Kidney (tissue), 14 donors: ENCODE data around the gene HEG1. TPM values are rescaled to one million over a fixed set of nuclear protein-coding genes. Genes with fewer than 3 reads are reported as not detected.

Experiments
- DNase-seq, 5 donors: peaks; one replicate each; pipeline ENCODE4 v3.0.0-alpha.2; 2013 to 2020
- FAIRE-seq: peaks from 2 replicates; lab custom pipeline; 2012; peaks lifted over from hg19 to GRCh38; lab: Jason Lieb, UNC
- H3K27ac ChIP-seq, 2 donors: one replicate each; pipeline ENCODE4 v1.7.0; 2013; ENCODE audit warnings: low read depth in 2 of 2, low read length in 2 of 2, inconsistent platforms in 1 of 2
- H3K27me3 ChIP-seq: one replicate; pipeline ENCODE4 v1.7.1; 2013; ENCODE audit warnings: low read length, inconsistent platforms; ENCODE audit not compliant: control insufficient read depth, insufficient read depth
- H3K36me3 ChIP-seq, 3 donors: one replicate each; pipeline versions ENCODE4 v1.7.0 to v1.7.1; 2013; ENCODE audit warnings: low read length in 3 of 3, control low read depth in 1 of 3, inconsistent platforms in 1 of 3; ENCODE audit not compliant: insufficient read depth in 3 of 3, control insufficient read depth in 2 of 3
- H3K4me1 ChIP-seq, 3 donors: one replicate each; pipeline versions ENCODE4 v1.7.0 to v1.7.1; 2013; ENCODE audit warnings: low read length in 3 of 3, inconsistent platforms in 1 of 3, low read depth in 1 of 3; ENCODE audit not compliant: control insufficient read depth in 2 of 3, insufficient read depth in 2 of 3
- H3K4me3 ChIP-seq, 3 donors: one replicate each; pipeline versions ENCODE4 v1.7.0 to v1.8.1; 2013; ENCODE audit warnings: low read length in 3 of 3, control low read depth in 1 of 3, inconsistent platforms in 1 of 3
- H3K9ac ChIP-seq, 3 donors: one replicate each; pipeline versions ENCODE4 v1.7.0 to v1.7.1; 2013; ENCODE audit warnings: low read length in 3 of 3, control low read depth in 1 of 3, inconsistent platforms in 1 of 3
- H3K9me3 ChIP-seq, 3 donors: one replicate each; pipeline versions ENCODE4 v1.7.0 to v1.7.1; 2013; ENCODE audit warnings: low read length in 3 of 3, control low read depth in 1 of 3, inconsistent platforms in 1 of 3; ENCODE audit not compliant: control insufficient read depth in 2 of 3, insufficient read depth in 1 of 3
- CTCF ChIP-seq: IDR thresholded peaks from 3 replicates; pipeline ENCODE4 v1.5.1; 2012; ENCODE audit warnings: mild to moderate bottlenecking, moderate library complexity, borderline replicate concordance; ENCODE audit not compliant: insufficient read depth; ENCODE audit errors: extremely low read depth
- intact Hi-C: fragments of 100-400 bp; cut with DNase I; formaldehyde crosslinking; loops from one replicate; pipeline ENCODE4 v1.11.1; 2022
- polyA plus RNA-seq: library from polyadenylated mRNA; stranded (reverse); fragments of 350-450 nt; fragmentation: Illumina TruSeq; extraction: RNeasy Lipid Tissue Mini Kit (QIAGEN cat#74804); gene quantifications from one replicate; pipeline ENCODE4 v1.2.3, GENCODE V29; 2014; ENCODE audit warnings: low read depth, low replicate concordance; ENCODE audit not compliant: insufficient read depth
- total RNA-seq: library from RNA; stranded (reverse); fragmentation: NEBNext Ultra II Directional; extraction: Animal tissue kit (Norgen Biotek cat#: 25700); gene quantifications from one replicate; pipeline ENCODE4 v1.2.1, GENCODE V29; 2021
- donor health status: control.
- donor health status: control.
- donor health status: control.
- donor health status: control.
- donor health status: control.
- donor health status: DM: yes; HTN: yes; CAD: no.
- donor health status: Normal renal cell carcinoma (clear cell type).

The HEG1 gene
- total and polyA plus RNA-seq, 2 donors from 2014 or later: 10.3 to 96.3 TPM

- no peaks in the 10 kb centered on the region for H3K9me3 ChIP-seq
- intact Hi-C loops: loop anchor here (5.0 to 10.0 kb wide), 2 partner anchors 162 to 435 kb away; no protein-coding TSS in a partner anchor
- H3K27me3 ChIP-seq: no peaks in the 10 kb centered on the region
- no peak overlapping the region for H3K4me3 ChIP-seq
- no peak for DNase-seq
- H3K9ac ChIP-seq: no peak overlapping the region
- no peak for TF ChIP-seq CTCF
- FAIRE-seq: no peak
- H3K4me1 ChIP-seq: peaks cover 3 to 21% (median 17%) of the 10 kb centered on the region in 3 donors
- peaks cover 0 to 16% (median 6%) of the 10 kb centered on the region in 3 donors for H3K36me3 ChIP-seq
- H3K27ac ChIP-seq: peak overlapping the region in 1 of 2 donors; percentile 20
Measured at GRCh38 chr3:124999897-125000435, 55.8 kb downstream of the HEG1 start.

- TF ChIP-seq CTCF: no peak
- Histone ChIP-seq H3K27ac (no peak overlapping the region), H3K27me3 (no peaks in the 10 kb centered on the region), H3K36me3 (peaks cover 0 to 16% (median 6%) of the 10 kb centered on the region in 3 donors), H3K9ac (no peak overlapping the region), H3K4me1 (peaks cover 3 to 21% (median 17%) of the 10 kb centered on the region in 3 donors), H3K4me3 (no peak overlapping the region), H3K9me3 (no peaks in the 10 kb centered on the region)
- intact Hi-C loops: loop anchor here (5.0 to 10.0 kb wide), 2 partner anchors 163 to 435 kb away; no protein-coding TSS in a partner anchor
- DNase-seq: no peak
- FAIRE-seq: no peak
Measured at GRCh38 chr3:124999317-124999716, 56.5 kb downstream of the HEG1 start.

GRCh38 chr3:124998247-124998630 is 57.6 kb downstream of the HEG1 start:
- intact Hi-C loops: loop anchor here (5.0 to 10.0 kb wide), 2 partner anchors 164 to 437 kb away; no protein-coding TSS in a partner anchor
- Histone ChIP-seq H3K9me3 (no peaks in the 10 kb centered on the region), H3K27me3 (no peaks in the 10 kb centered on the region), H3K27ac (no peak overlapping the region), H3K9ac (no peak overlapping the region), H3K36me3 (peaks cover 0 to 10% (median 6%) of the 10 kb centered on the region in 3 donors), H3K4me3 (no peak overlapping the region), H3K4me1 (peaks cover 0 to 25% (median 11%) of the 10 kb centered on the region in 3 donors)
- FAIRE-seq (no peak), DNase-seq (no peak)
- no peak for TF ChIP-seq CTCF
